HCT116 (cell line): ENCODE measurements around the gene ZDHHC18. TPM values are rescaled to one million over a fixed set of nuclear protein-coding genes. Genes with fewer than 3 reads are reported as not detected.
A peak's percentile ranks its signal among the peaks of the same experiment; 100 is the strongest.
"Not testable (repeated sequence)": the region's sequence is repeated elsewhere in the genome, so short reads cannot be mapped to it uniquely, and the experiment has no call there.

ENCODE experiments used
- ATAC-seq: fragments of 200-7000 bp; cut with Tn5 transposase; 2 replicates; pipeline ENCODE4 v1.9.1; 2020; ENCODE audit warnings: mild to moderate bottlenecking, moderate library complexity
- BruUV-seq: library from RNA; stranded (reverse); fragments of 400-500 nt; replicated peaks from 2 replicates; lab custom pipeline; 2021; lab: Mats Ljungman, UMichigan
- CTCF ChIA-PET: fragments of 300-600 bp; sonication (Branson Sonifier 250); formaldehyde crosslinking; loops from one replicate; lab custom pipeline; 2021; ENCODE audit warnings: antibody characterized with exemption; lab: Charles Lee
- POLR2A ChIA-PET: fragments of 300-600, 350-600 bp; sonication (Branson Sonifier 250); formaldehyde crosslinking; loops from one replicate; lab custom pipeline; 2021; ENCODE audit warnings: antibody characterized with exemption; lab: Charles Lee
- RAD21 ChIA-PET, 2 experiments: fragments of 300-600 bp; sonication (Branson Sonifier 250); formaldehyde crosslinking; loops; one replicate each; lab custom pipeline; 2023; ENCODE audit warnings: low total read pairs in 2 of 2; ENCODE audit not compliant: uncharacterized antibody in 2 of 2, unreplicated experiment in 2 of 2, low non-redundant PET in 1 of 2; lab: Charles Lee
- DNase-seq: peaks from one replicate; pipeline ENCODE4 v3.0.0-alpha.2; 2010; ENCODE audit warnings: low read depth, low spot score
- H2AFZ ChIP-seq: fragments of 200-600 bp; shearing (Covaris generic), sonication (generic); 2 replicates; pipeline ENCODE4 v1.6.1; 2017; ENCODE audit warnings: low read depth, mixed run types, mixed read lengths, antibody characterized with exemption, low read length; ENCODE audit not compliant: poor library complexity, severe bottlenecking
- H3K27ac ChIP-seq: 2 replicates; pipeline ENCODE4 v1.5.1; 2012; ENCODE audit warnings: low read depth, low read length
- H3K27me3 ChIP-seq: fragments of 200-600 bp; sonication (generic); 2 replicates; pipeline ENCODE4 v1.6.1; 2016; ENCODE audit warnings: mixed run types, low read length, mixed read lengths; ENCODE audit not compliant: insufficient read depth
- H3K36me3 ChIP-seq, 2 experiments: fragments of 200-500 bp in 1 of 2; fragments of 200-600 bp in 1 of 2; sonication (Bioruptor generic) in 1 of 2; sonication (generic) in 1 of 2; 2 replicates each; pipeline versions ENCODE4 v1.5.1 to v1.6.1; 2014 to 2016; ENCODE audit warnings: low read length in 2 of 2, inconsistent platforms in 1 of 2, mixed read lengths in 1 of 2, mixed run types in 1 of 2; ENCODE audit not compliant: insufficient read depth in 2 of 2, control insufficient read depth in 1 of 2
- H3K4me1 ChIP-seq, 2 experiments: fragments of 200-600 bp in 1 of 2; sonication (generic) in 1 of 2; 2 replicates each; pipeline versions ENCODE4 v1.5.1 to v1.6.1; 2012 to 2017; ENCODE audit warnings: low read length in 2 of 2, inconsistent platforms in 1 of 2, mild to moderate bottlenecking in 1 of 2, mixed read lengths in 1 of 2, mixed run types in 1 of 2, moderate library complexity in 1 of 2; ENCODE audit not compliant: insufficient read depth in 2 of 2, control insufficient read depth in 1 of 2
- H3K4me2 ChIP-seq: fragments of 200-600 bp; sonication (generic); 2 replicates; pipeline ENCODE4 v1.6.1; 2017; ENCODE audit warnings: mixed run types, low read length, mixed read lengths
- H3K4me3 ChIP-seq, 2 experiments: fragments of 200-600 bp in 1 of 2; sonication (generic) in 1 of 2; replicated peaks in 1 of 2; 2 replicates each; pipeline ENCODE4 v1.5.1; 2011 to 2016; ENCODE audit warnings: low read length in 2 of 2, control low read depth in 1 of 2, low read depth in 1 of 2, mild to moderate bottlenecking in 1 of 2, mixed read lengths in 1 of 2, mixed run types in 1 of 2
- H3K79me2 ChIP-seq: fragments of 200-600 bp; sonication (generic); 2 replicates; pipeline ENCODE4 v1.6.1; 2017; ENCODE audit warnings: mild to moderate bottlenecking, mixed run types, low read length, moderate library complexity, mixed read lengths; ENCODE audit not compliant: insufficient read depth
- H3K9ac ChIP-seq: fragments of 200-600 bp; sonication (generic); 2 replicates; pipeline ENCODE4 v1.6.1; 2016; ENCODE audit warnings: low read length, mixed read lengths
- H3K9me2 ChIP-seq: fragments of 200-600 bp; sonication (generic), shearing (Covaris generic); 2 replicates; pipeline ENCODE4 v1.6.1; 2017; ENCODE audit warnings: mixed run types, mild to moderate bottlenecking, moderate library complexity; ENCODE audit not compliant: insufficient read depth
- H3K9me3 ChIP-seq, 2 experiments: fragments of 200-500 bp in 1 of 2; fragments of 200-600 bp in 1 of 2; sonication (Bioruptor generic) in 1 of 2; sonication (generic) in 1 of 2; 2 replicates each; pipeline ENCODE4 v1.6.1; 2014 to 2017; ENCODE audit warnings: low read length in 2 of 2, mixed read lengths in 2 of 2, inconsistent platforms in 1 of 2, low read depth in 1 of 2, mild to moderate bottlenecking in 1 of 2, mixed run types in 1 of 2, moderate library complexity in 1 of 2; ENCODE audit not compliant: control insufficient read depth in 1 of 2, insufficient read depth in 1 of 2
- H4K20me1 ChIP-seq: fragments of 200-600 bp; sonication (generic), shearing (Covaris generic); 2 replicates; pipeline ENCODE4 v1.6.1; 2017; ENCODE audit warnings: mixed run types, mild to moderate bottlenecking, moderate library complexity; ENCODE audit not compliant: insufficient read depth
- EGR1 ChIP-seq: IDR thresholded peaks from 2 replicates; pipeline ENCODE4 v1.6.1; 2012; ENCODE audit warnings: low read depth
- ELF1 ChIP-seq: IDR thresholded peaks from 2 replicates; pipeline ENCODE4 v1.6.1; 2012; ENCODE audit warnings: low read depth, borderline replicate concordance
- EZH2 ChIP-seq: fragments of 200-600 bp; sonication (generic); IDR thresholded peaks from 2 replicates; pipeline ENCODE4 v1.6.1; 2017; ENCODE audit warnings: antibody characterized with exemption, mixed run types
- SIN3A ChIP-seq: IDR thresholded peaks from 2 replicates; pipeline ENCODE4 v1.6.1; 2012; ENCODE audit warnings: low read depth
- TCF7L2 ChIP-seq: IDR thresholded peaks from 2 replicates; pipeline ENCODE4 v1.7.0; 2011; ENCODE audit warnings: borderline replicate concordance, inconsistent platforms; ENCODE audit not compliant: insufficient read depth, insufficient read length; ENCODE audit errors: extremely low read depth
- ZNF274 ChIP-seq: fragments of 200-500 bp; sonication (Bioruptor generic); IDR thresholded peaks from 2 replicates; pipeline ENCODE4 v1.6.1; 2014; ENCODE audit warnings: mild to moderate bottlenecking, low read depth, low read length, inconsistent platforms
- intact Hi-C: fragments of 100-400 bp; cut with micrococcal nuclease; formaldehyde crosslinking; loops from 2 replicates; pipeline ENCODE4 v1.10.0; 2022
- total RNA-seq: library from RNA; stranded (reverse); gene quantifications from one replicate; pipeline ENCODE4 v1.2.1, GENCODE V29; 2021; ENCODE audit not compliant: unreplicated experiment
- TF ChIP-seq, protein P1 (sequence below): IDR thresholded peaks from 2 replicates; pipeline ENCODE4 v1.6.1; 2011; ENCODE audit warnings: mild to moderate bottlenecking, low read length, moderate library complexity; ENCODE audit not compliant: insufficient replicate concordance; ENCODE audit errors: extremely low read depth

ZDHHC18 gene
- total RNA-seq, 1 experiment from 2014 or later = 24.4 TPM

DNA sequence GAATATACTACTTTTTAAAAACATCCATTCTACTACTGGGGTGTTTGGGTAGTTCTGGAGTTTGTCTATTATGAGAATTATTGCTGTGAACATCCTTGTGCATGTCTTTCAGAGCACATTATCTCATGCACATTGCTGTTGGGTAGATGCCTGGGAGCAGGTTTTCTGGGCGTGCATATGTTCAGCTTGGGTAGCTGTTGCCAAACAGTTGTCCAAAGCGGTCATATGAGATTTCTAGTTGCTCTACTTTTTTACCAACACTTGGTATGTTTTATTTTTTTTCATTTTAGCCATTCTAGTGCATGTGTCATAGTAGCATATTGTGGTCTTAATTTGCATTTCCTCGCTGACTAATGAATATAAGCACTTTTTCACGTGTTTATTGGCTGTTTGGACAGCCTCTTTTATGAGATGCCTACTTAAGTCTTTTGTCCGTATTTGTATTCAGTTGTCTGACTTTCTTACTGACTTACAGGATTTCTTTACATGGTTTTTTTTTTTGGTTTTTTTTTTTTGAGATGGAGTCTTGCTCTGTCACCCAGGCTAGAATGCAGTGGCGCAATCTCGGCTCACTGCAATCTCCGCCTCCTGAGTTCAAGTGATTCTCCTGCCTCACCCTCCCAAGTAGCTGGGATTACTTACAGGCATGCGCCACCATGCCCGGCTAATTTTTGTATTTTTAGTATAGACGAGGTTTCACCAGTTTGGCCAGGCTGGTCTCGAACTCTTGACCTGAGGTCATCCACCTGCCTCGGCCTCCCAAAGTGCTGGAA, 18.1 kb downstream of the ZDHHC18 start:
- RAD21 ChIA-PET = no interaction called here
- no peak for ATAC-seq

DNA sequence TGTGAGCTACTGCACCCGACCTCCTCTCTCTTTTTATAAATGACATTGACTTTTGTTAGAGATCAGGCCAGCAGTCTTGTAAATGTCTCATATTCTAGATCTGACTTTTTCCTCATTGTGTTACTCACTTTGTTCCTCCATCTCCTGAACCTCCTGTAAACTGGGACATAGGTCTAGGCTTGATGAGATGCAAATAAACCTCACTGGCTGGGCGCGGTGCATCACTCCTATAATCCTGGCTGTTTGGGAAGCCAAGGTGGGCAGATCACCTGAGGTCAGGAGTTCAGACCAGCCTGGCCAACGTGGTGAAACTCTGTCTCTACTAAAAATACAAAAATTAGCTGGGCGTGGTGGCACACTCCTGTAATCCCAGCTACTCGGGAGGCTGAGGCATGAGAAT, 21.3 kb downstream of the ZDHHC18 start:
- RAD21 ChIA-PET, H4K20me1 ChIP-seq, DNase-seq, H3K79me2 ChIP-seq, H3K9me3 ChIP-seq, intact Hi-C loops, H2AFZ ChIP-seq, H3K27me3 ChIP-seq, BruUV-seq, H3K9me2 ChIP-seq, H3K4me3 ChIP-seq, ATAC-seq: not testable (repeated sequence)
- H3K4me1 ChIP-seq = peaks cover 24 to 42% of the 10 kb centered on the region in 2 experiments
- H3K9ac ChIP-seq = peak overlapping the region; percentile 59
- peak overlapping the region; percentile 72; the same call in 1 of the 2 replicates for H3K27ac ChIP-seq
- ChIA-PET CTCF (interaction anchor here (1.8 to 2.7 kb wide), 3 partner anchors 13 to 39 kb away, joined by 5 to 14 read pairs (median 5); no protein-coding TSS in a partner anchor), POLR2A (interaction anchor here (3.0 kb wide), 1 partner anchor 17 kb away, joined by 29 read pairs; the partner anchor contains the start of gene SFN)
- H3K36me3 ChIP-seq = peaks cover 11 to 26% of the 10 kb centered on the region in 2 experiments; a peak in 3 of 4 replicates
- H3K4me2 ChIP-seq = peak overlapping the region; percentile 65; the same call in 1 of the 2 replicates

More for the DNA sequence above, 18.1 kb downstream of the ZDHHC18 start:
- POLR2A ChIA-PET = no interaction called here
- intact Hi-C loops = no loop called here
- Histone ChIP-seq H3K9me2 (no peaks in the 10 kb centered on the region), H3K9me3 (no peaks in the 10 kb centered on the region), H2AFZ (no peak overlapping the region), H3K4me1 (peaks cover 19 to 27% of the 10 kb centered on the region in 2 experiments), H3K9ac (no peak overlapping the region), H3K79me2 (peaks cover 12% of the 10 kb centered on the region; the same call in 1 of the 2 replicates), H3K27ac (no peak overlapping the region), H3K36me3 (peaks cover 6 to 15% of the 10 kb centered on the region in 2 experiments; a peak in 2 of 4 replicates), H4K20me1 (no peaks in the 10 kb centered on the region), H3K4me2 (no peak overlapping the region), H3K27me3 (no peaks in the 10 kb centered on the region), H3K4me3 (no peak overlapping the region)
- BruUV-seq = no TSS peak
- CTCF ChIA-PET = no interaction called here
- TF ChIP-seq EGR1 (no peak), ELF1 (no peak), ZNF274 (no peak), EZH2 (no peak), TCF7L2 (no peak), SIN3A (no peak)
- TF ChIP-seq, protein P1, sequence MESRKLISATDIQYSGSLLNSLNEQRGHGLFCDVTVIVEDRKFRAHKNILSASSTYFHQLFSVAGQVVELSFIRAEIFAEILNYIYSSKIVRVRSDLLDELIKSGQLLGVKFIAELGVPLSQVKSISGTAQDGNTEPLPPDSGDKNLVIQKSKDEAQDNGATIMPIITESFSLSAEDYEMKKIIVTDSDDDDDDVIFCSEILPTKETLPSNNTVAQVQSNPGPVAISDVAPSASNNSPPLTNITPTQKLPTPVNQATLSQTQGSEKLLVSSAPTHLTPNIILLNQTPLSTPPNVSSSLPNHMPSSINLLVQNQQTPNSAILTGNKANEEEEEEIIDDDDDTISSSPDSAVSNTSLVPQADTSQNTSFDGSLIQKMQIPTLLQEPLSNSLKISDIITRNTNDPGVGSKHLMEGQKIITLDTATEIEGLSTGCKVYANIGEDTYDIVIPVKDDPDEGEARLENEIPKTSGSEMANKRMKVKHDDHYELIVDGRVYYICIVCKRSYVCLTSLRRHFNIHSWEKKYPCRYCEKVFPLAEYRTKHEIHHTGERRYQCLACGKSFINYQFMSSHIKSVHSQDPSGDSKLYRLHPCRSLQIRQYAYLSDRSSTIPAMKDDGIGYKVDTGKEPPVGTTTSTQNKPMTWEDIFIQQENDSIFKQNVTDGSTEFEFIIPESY = no peak
- no peak for DNase-seq
